Measurements from ENCODE around the gene PPM1L. TPM values are rescaled to one million over a fixed set of nuclear protein-coding genes. Genes with fewer than 3 reads are reported as not detected.

The PPM1L gene
- total and polyA plus RNA-seq, 10 of the 15 experiments (the other 5 are each of a cell fraction or from before 2014, with no cell fraction given) = under 0.01 to 0.33 (median 0.06) TPM; not detected in 1

GRCh38 chr3:160929595-160929994, 173.6 kb downstream of the PPM1L start:
- no peak overlapping the region for H2AFZ ChIP-seq (ENCODE audit: control insufficient read depth, low read depth, low read length)
- ChIA-PET CTCF (interaction anchor here (1.0 to 1.5 kb wide), 2 partner anchors 10 to 221 kb away, joined by 5 read pairs; no protein-coding TSS in a partner anchor), RAD21 (ENCODE audit: unreplicated experiment) (no interaction called here), POLR2A (no interaction called here), SMC1A (ENCODE audit: uncharacterized antibody, unreplicated experiment) (no interaction called here)
- no peaks in the 10 kb centered on the region for H4K20me1 ChIP-seq (ENCODE audit: control insufficient read depth, insufficient read depth)
- in situ Hi-C loops (cut with MboI) = no loop called here
- TF ChIP-seq IRF4 (IDR thresholded peaks at IDR 0.05; ENCODE audit: low read depth, low read length) (no peak), ATF3 (IDR thresholded peaks at IDR 0.05; ENCODE audit: borderline replicate concordance, extremely low read depth, low read depth, low read length) (no peak), POU2F2 (IDR thresholded peaks at IDR 0.05; ENCODE audit: borderline replicate concordance, low read depth, low read length) (no peak), MEF2B (IDR thresholded peaks at IDR 0.05; ENCODE audit: partially characterized antibody, poor library complexity, severe bottlenecking) (no peak), GABPA (IDR thresholded peaks at IDR 0.05; ENCODE audit: low read depth) (no peak), SIX5 (IDR thresholded peaks at IDR 0.05; ENCODE audit: low read depth, low read length, severe bottlenecking) (no peak), ATF2 (IDR thresholded peaks at IDR 0.05; ENCODE audit: low read length) (no peak), ZNF274 (IDR thresholded peaks at IDR 0.05; ENCODE audit: insufficient read depth, insufficient read length) (no peak), RBBP5 (conservative IDR thresholded peaks at IDR 0.05) (no peak)
- no peak overlapping the region for H3K9ac ChIP-seq (ENCODE audit: control insufficient read depth, insufficient read depth, low read length)
- H3K4me2 ChIP-seq (ENCODE audit: control insufficient read depth, insufficient read depth) = no peak overlapping the region
- H3K27ac ChIP-seq (ENCODE audit: control insufficient read depth, insufficient read depth) = no peak overlapping the region
- no peaks in the 10 kb centered on the region for H3K4me1 ChIP-seq (ENCODE audit: control insufficient read depth, insufficient read depth, low read length)
- BruUV-seq (replicated peaks) = no TSS peak
- H3K36me3 ChIP-seq (ENCODE audit: control insufficient read depth in 2 of 2, insufficient read depth in 2 of 2, low read length in 1 of 2) = no peaks in the 10 kb centered on the region
- ATAC-seq (no peak), DNase-seq (ENCODE audit: low read depth, low spot score) (no peak), FAIRE-seq (no peak)
- H3K9me3 ChIP-seq (replicated peaks; ENCODE audit: control insufficient read depth, insufficient read depth, low read length) = no peaks in the 10 kb centered on the region
- 48% methylated on average over 2 of the region's 2 CpGs for WGBS (ENCODE audit: insufficient coverage, insufficient replicate concordance, low lambda C conversion rate, missing lambda C conversion rate)
- intact Hi-C loops (cut with micrococcal nuclease; ENCODE audit: unreplicated experiment) = loop anchor here (5.0 kb wide), 1 partner anchor 222 kb away; no protein-coding TSS in a partner anchor
- no peaks in the 10 kb centered on the region for H3K79me2 ChIP-seq (ENCODE audit: control insufficient read depth, insufficient read depth, low read length)
- H3K27me3 ChIP-seq (replicated peaks in 1 of 2; ENCODE audit: control insufficient read depth in 2 of 2, insufficient read depth in 2 of 2, low read length in 1 of 2) = peaks cover 0 to 2% of the 10 kb centered on the region in 2 experiments; a peak in 2 of 4 replicates
- H3K4me3 ChIP-seq = no peak overlapping the region

Data from GM12878 (cell line).